Esophagus (tissue), 2 donors: ENCODE data around the gene REPS1. TPM values are rescaled to one million over a fixed set of nuclear protein-coding genes. Genes with fewer than 3 reads are reported as not detected.
"Not testable (repeated sequence)": the region's sequence is repeated elsewhere in the genome, so short reads cannot be mapped to it uniquely, and the experiment has no call there.

Source experiments
- H3K27ac ChIP-seq, 2 donors: one replicate each; pipeline ENCODE4 v1.5.1; 2013; ENCODE audit warnings: low read depth in 2 of 2, mild to moderate bottlenecking in 2 of 2, inconsistent platforms in 1 of 2, low read length in 1 of 2, moderate library complexity in 1 of 2
- H3K27me3 ChIP-seq, 2 donors: one replicate each; pipeline ENCODE4 v1.6.1; 2013; ENCODE audit warnings: low read length in 2 of 2, control low read depth in 1 of 2, mild to moderate bottlenecking in 1 of 2; ENCODE audit not compliant: insufficient read depth in 2 of 2, control insufficient read depth in 1 of 2
- H3K36me3 ChIP-seq, 2 donors: one replicate each; pipeline ENCODE4 v1.6.1; 2013; ENCODE audit warnings: low read length in 1 of 2; ENCODE audit not compliant: control insufficient read depth in 2 of 2, insufficient read depth in 2 of 2
- H3K4me1 ChIP-seq, 2 donors: one replicate each; pipeline ENCODE4 v1.6.1; 2013; ENCODE audit warnings: low read length in 1 of 2; ENCODE audit not compliant: control insufficient read depth in 2 of 2, insufficient read depth in 2 of 2
- H3K4me3 ChIP-seq, 2 donors: one replicate each; pipeline ENCODE4 v1.5.1; 2013; ENCODE audit warnings: low read length in 2 of 2, mild to moderate bottlenecking in 2 of 2, low read depth in 1 of 2, moderate library complexity in 1 of 2
- H3K9me3 ChIP-seq, 2 donors: one replicate each; pipeline ENCODE4 v1.6.1; 2013; ENCODE audit warnings: mild to moderate bottlenecking in 2 of 2, low read depth in 1 of 2, low read length in 1 of 2, moderate library complexity in 1 of 2; ENCODE audit not compliant: control insufficient read depth in 2 of 2, insufficient read depth in 1 of 2
- WGBS, 2 donors: extraction: QIAGEN DNeasy Blood & Tissue Kit; methylation state at CpG; one replicate each; pipeline ENCODE4 v1.1.7; 2013; 5-methylcytosine and 5-hydroxymethylcytosine counted together
- polyA plus RNA-seq, 2 donors: library from polyadenylated mRNA; stranded (reverse); fragments of 200-250 nt; gene quantifications; one replicate each; pipeline ENCODE4 v1.2.3, GENCODE V29; 2013
- donor health status: healthy with polysubstance abuse.
- donor health status: Bipolar disorder and iron deficiency.

Gene REPS1
- polyA plus RNA-seq, 2 donors = 24.8 to 25.1 TPM

- no peaks in the 10 kb centered on the region for H3K36me3 ChIP-seq
- no peaks in the 10 kb centered on the region for H3K9me3 ChIP-seq
- H3K27ac ChIP-seq = no peak overlapping the region
- 58 to 75% methylated on average over 1 of the region's 1 CpG for WGBS, 2 donors
- no peaks in the 10 kb centered on the region for H3K4me1 ChIP-seq
- no peaks in the 10 kb centered on the region for H3K27me3 ChIP-seq
- H3K4me3 ChIP-seq = no peak overlapping the region
Measured at GRCh38 chr6:138953451-138953850, 34.6 kb downstream of the REPS1 start.

DNA sequence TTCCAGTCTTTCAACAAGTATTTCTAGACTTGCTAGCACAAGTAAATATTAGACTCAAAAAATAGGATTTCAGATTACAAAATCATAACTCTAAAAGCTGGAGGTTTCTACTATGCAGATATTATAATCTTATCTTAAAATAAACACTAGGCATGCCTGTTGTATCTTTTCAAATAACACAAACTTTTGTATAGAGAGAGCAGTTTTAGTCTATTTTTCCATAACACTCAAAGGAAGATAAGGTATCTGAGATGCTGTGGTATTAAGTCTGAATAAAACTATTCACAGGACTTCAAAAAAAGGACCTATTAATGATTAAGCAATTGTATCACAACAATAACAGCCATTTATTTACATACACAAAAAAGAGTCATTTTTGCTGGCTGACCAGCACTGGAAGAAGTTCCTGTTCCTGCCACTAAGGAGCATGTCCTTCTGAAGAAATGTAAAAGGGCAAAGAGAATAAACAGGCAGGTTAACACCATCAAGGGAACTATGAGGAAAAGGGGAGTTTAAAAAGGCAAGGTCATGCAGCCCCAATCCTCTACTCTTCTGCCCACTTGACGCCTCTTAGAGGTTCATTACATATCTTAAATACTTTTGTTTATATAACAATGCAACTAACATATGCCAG is 39.4 kb downstream of the REPS1 start:
- 80% methylated on average over 1 of the region's 1 CpG for WGBS, 2 donors
- no peak overlapping the region for H3K4me3 ChIP-seq
- H3K36me3 ChIP-seq = peaks cover 0 to 2% of the 10 kb centered on the region in 2 donors
- no peaks in the 10 kb centered on the region for H3K27me3 ChIP-seq
- H3K9me3 ChIP-seq = no peaks in the 10 kb centered on the region
- no peak overlapping the region for H3K27ac ChIP-seq
- H3K4me1 ChIP-seq = no peaks in the 10 kb centered on the region

- Histone ChIP-seq H3K27me3 (no peaks in the 10 kb centered on the region), H3K4me3 (no peak overlapping the region), H3K27ac (no peak overlapping the region), H3K36me3 (peaks cover 0 to 2% of the 10 kb centered on the region in 2 donors), H3K9me3 (no peaks in the 10 kb centered on the region), H3K4me1 (no peaks in the 10 kb centered on the region)
- WGBS, 2 donors = 59 to 67% methylated on average over 2 of the region's 2 CpGs
Measured at GRCh38 chr6:138948004-138948403, 40.0 kb downstream of the REPS1 start.

DNA sequence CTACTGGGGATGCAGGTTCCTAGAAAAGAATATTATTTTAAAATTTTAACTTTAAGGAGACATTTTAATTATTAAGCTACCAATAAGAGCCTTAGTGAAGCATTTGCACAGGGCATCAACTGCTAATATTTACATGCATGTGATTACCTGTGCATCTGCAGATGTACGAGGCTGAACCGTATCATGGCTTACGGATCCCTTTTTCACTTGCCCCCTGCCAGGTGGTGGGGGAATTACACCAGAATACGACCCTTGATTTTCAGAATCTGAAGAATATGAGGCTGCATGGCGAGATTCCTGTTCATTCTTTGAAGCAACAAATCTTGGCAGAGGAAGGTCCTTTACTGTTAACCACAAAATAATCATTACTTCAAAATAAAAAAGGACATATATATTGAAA is 42.7 kb downstream of the REPS1 start:
- no peak overlapping the region for H3K27ac ChIP-seq
- WGBS, 2 donors = 95% methylated on average over 5 of the region's 5 CpGs
- peaks cover 0 to 4% of the 10 kb centered on the region in 2 donors for H3K36me3 ChIP-seq
- H3K4me1 ChIP-seq = no peaks in the 10 kb centered on the region
- no peaks in the 10 kb centered on the region for H3K27me3 ChIP-seq
- H3K4me3 ChIP-seq = no peak overlapping the region
- no peaks in the 10 kb centered on the region for H3K9me3 ChIP-seq

DNA sequence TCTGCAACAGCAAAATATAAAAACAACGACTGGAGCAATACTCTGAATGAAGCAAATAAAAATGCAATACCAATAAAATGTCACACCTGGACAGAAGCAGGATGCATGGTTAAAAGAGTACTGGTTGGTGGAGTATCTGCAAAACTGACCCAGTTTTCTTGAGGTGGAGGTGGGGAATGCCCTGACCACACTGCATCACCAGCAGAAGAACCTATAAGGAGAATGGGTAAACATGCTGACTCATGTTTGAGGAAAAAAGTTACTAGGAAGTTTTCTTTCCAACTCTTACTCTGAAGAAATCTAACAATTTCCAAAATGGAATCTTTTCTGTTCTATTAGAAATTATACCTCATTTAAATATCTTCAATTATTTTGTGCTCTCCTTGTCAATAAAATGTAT is 43.6 kb downstream of the REPS1 start:
- Histone ChIP-seq H3K27me3 (no peaks in the 10 kb centered on the region), H3K27ac (no peak overlapping the region), H3K4me1 (no peaks in the 10 kb centered on the region), H3K4me3 (no peak overlapping the region), H3K9me3 (no peaks in the 10 kb centered on the region), H3K36me3 (peaks cover 0 to 4% of the 10 kb centered on the region in 2 donors)
- 77 to 84% methylated on average over 1 of the region's 1 CpG for WGBS, 2 donors

- H3K27ac ChIP-seq = no peak overlapping the region
- H3K4me3 ChIP-seq = no peak overlapping the region
- H3K27me3 ChIP-seq = no peaks in the 10 kb centered on the region
- 94 to 96% methylated on average over 2 of the region's 2 CpGs for whole genome bisulfite sequencing, 2 donors
- no peaks in the 10 kb centered on the region for H3K4me1 ChIP-seq
- no peaks in the 10 kb centered on the region for H3K9me3 ChIP-seq
- peaks cover 0 to 4% of the 10 kb centered on the region in 2 donors for H3K36me3 ChIP-seq
Measured at GRCh38 chr6:138943089-138943625, 44.9 kb downstream of the REPS1 start.

DNA sequence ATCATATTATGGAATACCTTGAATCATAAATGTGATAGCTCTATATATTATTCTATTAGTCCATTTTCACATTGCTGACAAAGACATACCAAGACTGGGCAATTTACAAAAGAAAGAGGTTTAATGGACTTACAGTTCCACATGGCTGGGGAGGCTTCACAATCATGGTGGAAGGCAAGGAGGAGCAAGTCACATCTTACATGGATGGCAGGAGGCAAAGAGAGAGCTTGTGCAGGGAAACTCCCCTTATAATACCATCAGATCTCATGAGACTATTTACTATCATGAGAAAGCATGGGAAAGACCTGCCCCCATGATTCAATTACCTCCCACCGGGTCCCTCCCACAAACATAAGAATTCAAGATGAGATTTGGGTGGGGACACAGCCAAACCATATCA is 51.2 kb downstream of the REPS1 start:
- WGBS, 2 donors = 94 to 100% methylated on average over 1 of the region's 1 CpG
- not testable (repeated sequence) for H3K27ac ChIP-seq, H3K36me3 ChIP-seq, H3K4me3 ChIP-seq, H3K27me3 ChIP-seq, H3K9me3 ChIP-seq, H3K4me1 ChIP-seq

GRCh38 chr6:138931660-138932059 is 56.4 kb downstream of the REPS1 start:
- H3K36me3 ChIP-seq = peaks cover 0 to 2% of the 10 kb centered on the region in 2 donors
- no peaks in the 10 kb centered on the region for H3K4me1 ChIP-seq
- H3K27me3 ChIP-seq = no peaks in the 10 kb centered on the region
- H3K27ac ChIP-seq = no peak overlapping the region
- 73 to 76% methylated on average over 1 of the region's 1 CpG for WGBS, 2 donors
- H3K9me3 ChIP-seq = no peaks in the 10 kb centered on the region
- H3K4me3 ChIP-seq = no peak overlapping the region

DNA sequence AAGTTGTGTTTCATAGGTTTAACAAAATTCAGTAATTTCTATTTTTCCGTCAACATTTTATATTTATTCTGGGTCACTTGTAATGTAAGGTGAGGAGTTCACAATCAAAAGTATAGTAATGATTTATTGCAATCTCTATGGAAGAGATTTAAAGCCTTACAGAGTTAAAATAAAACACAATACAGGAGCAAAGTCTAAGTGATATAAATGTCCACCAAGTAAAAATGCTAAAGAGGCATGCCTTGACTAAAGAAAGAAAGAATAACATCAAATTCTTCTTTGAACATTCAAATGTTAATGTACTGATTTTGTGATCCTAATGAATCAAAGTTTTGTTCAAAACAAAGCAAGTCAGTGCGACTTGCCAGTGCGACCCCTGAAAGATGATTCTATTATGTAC is 61.5 kb downstream of the REPS1 start:
- Histone ChIP-seq H3K4me1 (no peaks in the 10 kb centered on the region), H3K9me3 (no peaks in the 10 kb centered on the region), H3K27ac (no peak overlapping the region), H3K4me3 (no peak overlapping the region), H3K36me3 (peaks cover 0 to 2% of the 10 kb centered on the region in 2 donors), H3K27me3 (no peaks in the 10 kb centered on the region)
- 92% methylated on average over 3 of the region's 3 CpGs for WGBS, 2 donors

- WGBS, 2 donors = 89 to 91% methylated on average over 2 of the region's 2 CpGs
- H3K27me3 ChIP-seq = no peaks in the 10 kb centered on the region
- H3K27ac ChIP-seq = no peak overlapping the region
- peaks cover 0 to 2% of the 10 kb centered on the region in 2 donors for H3K36me3 ChIP-seq
- no peaks in the 10 kb centered on the region for H3K9me3 ChIP-seq
- H3K4me3 ChIP-seq = no peak overlapping the region
- no peaks in the 10 kb centered on the region for H3K4me1 ChIP-seq
Measured at GRCh38 chr6:138925806-138926205, 62.2 kb downstream of the REPS1 start.
